Activated CD8-positive, alpha-beta memory T cell treated with anti-CD3 and anti-CD28 coated beads for 4 hours (primary cell): ENCODE measurements around the gene GMPS.
"Not testable (repeated sequence)": the region's sequence is repeated elsewhere in the genome, so short reads cannot be mapped to it uniquely, and the experiment has no call there.

Experiments
- DNase-seq, 2 donors: peaks; one replicate each; pipeline ENCODE4 v3.0.0-alpha.2; 2020; ENCODE audit warnings: low read depth in 2 of 2

GMPS gene

GRCh38 chr3:155941354-155941753 lies 70.9 kb downstream of the GMPS start:
- DNase-seq, result no peak

- DNase-seq, result no peak
Observed at GRCh38 chr3:155944081-155944480, 73.6 kb downstream of the GMPS start.

GRCh38 chr3:155946178-155946577 lies 75.7 kb downstream of the GMPS start:
- no peak for DNase-seq

GRCh38 chr3:155948476-155948875 lies 78.0 kb downstream of the GMPS start:
- DNase-seq, result no peak

- no peak for DNase-seq
Observed at GRCh38 chr3:155949453-155950217, 79.2 kb downstream of the GMPS start.

- DNase-seq, result no peak
Observed at GRCh38 chr3:155956508-155957411, 86.3 kb downstream of the GMPS start.

GRCh38 chr3:155957412-155957880 lies 87.0 kb downstream of the GMPS start:
- no peak for DNase-seq

- DNase-seq, result no peak
Observed at GRCh38 chr3:155958676-155959075, 88.2 kb downstream of the GMPS start.

- no peak for DNase-seq
Observed at GRCh38 chr3:155960060-155960459, 89.6 kb downstream of the GMPS start.

GRCh38 chr3:155961044-155961443 lies 90.6 kb downstream of the GMPS start:
- not testable (repeated sequence) for DNase-seq

- DNase-seq, result no peak
Observed at GRCh38 chr3:155963570-155963969, 93.1 kb downstream of the GMPS start.

- DNase-seq, result no peak
Observed at GRCh38 chr3:155970398-155970797, 99.9 kb downstream of the GMPS start.

GRCh38 chr3:155972885-155973584 lies 102.6 kb downstream of the GMPS start:
- DNase-seq, result no peak

GRCh38 chr3:155978324-155978723 lies 107.9 kb downstream of the GMPS start:
- DNase-seq, result no peak

GRCh38 chr3:155979746-155980145 lies 109.3 kb downstream of the GMPS start:
- DNase-seq, result no peak

GRCh38 chr3:155981669-155982068 lies 111.2 kb downstream of the GMPS start:
- DNase-seq, result no peak

GRCh38 chr3:155983834-155984474 lies 113.5 kb downstream of the GMPS start:
- no peak for DNase-seq

GRCh38 chr3:155984791-155985417 lies 114.5 kb downstream of the GMPS start:
- no peak for DNase-seq

GRCh38 chr3:155989536-155989935 lies 119.1 kb downstream of the GMPS start:
- no peak for DNase-seq

GRCh38 chr3:155991212-155991611 lies 120.8 kb downstream of the GMPS start:
- DNase-seq, result no peak

GRCh38 chr3:155991847-155992246 lies 121.4 kb downstream of the GMPS start:
- DNase-seq, result no peak
